Panc1 (cell line): Measurements from ENCODE around the gene MYCBP2. TPM values are rescaled to one million over a fixed set of nuclear protein-coding genes. Genes with fewer than 3 reads are reported as not detected.

Source experiments
- ATAC-seq: fragments of 200-7000 bp; cut with Tn5 transposase; 2 replicates; pipeline ENCODE4 v1.9.1; 2020; ENCODE audit warnings: mild to moderate bottlenecking, moderate library complexity
- BruUV-seq: library from RNA; stranded (reverse); fragments of 400-500 nt; replicated peaks from 2 replicates; lab custom pipeline; 2021; lab: Mats Ljungman, UMichigan
- CTCF ChIA-PET: fragments of 300-600 bp; sonication (Branson Sonifier 250); formaldehyde crosslinking; loops from one replicate; lab custom pipeline; 2022; ENCODE audit warnings: antibody characterized with exemption; lab: Charles Lee
- POLR2A ChIA-PET: fragments of 300-600 bp; sonication (Branson Sonifier 250); formaldehyde crosslinking; loops from one replicate; lab custom pipeline; 2022; ENCODE audit warnings: antibody characterized with exemption; lab: Charles Lee
- DNase-seq: peaks from one replicate; pipeline ENCODE4 v3.0.0-alpha.2; 2010; ENCODE audit warnings: low read depth, low spot score
- H3K27ac ChIP-seq: 2 replicates; pipeline ENCODE4 v1.5.1; 2011; ENCODE audit warnings: mild to moderate bottlenecking, low read length, inconsistent platforms
- H3K27me3 ChIP-seq: fragments of 200-500 bp; sonication (Bioruptor generic); 2 replicates; pipeline ENCODE4 v1.6.0; 2014; ENCODE audit warnings: low read length, inconsistent platforms; ENCODE audit not compliant: control insufficient read depth, insufficient read depth
- H3K36me3 ChIP-seq: fragments of 200-500 bp; sonication (Bioruptor generic); 2 replicates; pipeline ENCODE4 v1.5.1; 2014; ENCODE audit warnings: inconsistent platforms, mild to moderate bottlenecking, low read length, moderate library complexity; ENCODE audit not compliant: control insufficient read depth, insufficient read depth
- H3K4me1 ChIP-seq: 2 replicates; pipeline ENCODE4 v1.5.1; 2011; ENCODE audit warnings: inconsistent platforms, mild to moderate bottlenecking, low read length, moderate library complexity; ENCODE audit not compliant: control insufficient read depth, insufficient read depth
- H3K4me3 ChIP-seq, 2 experiments: 2 replicates each; pipeline ENCODE4 v1.5.1; 2011 to 2012; ENCODE audit warnings: low read depth in 2 of 2, low read length in 2 of 2, mild to moderate bottlenecking in 2 of 2, inconsistent platforms in 1 of 2, moderate library complexity in 1 of 2
- H3K9me3 ChIP-seq: fragments of 200-500 bp; sonication (Bioruptor generic); 2 replicates; pipeline ENCODE4 v1.5.1; 2014; ENCODE audit warnings: low read depth, mild to moderate bottlenecking, inconsistent platforms, low read length, moderate library complexity; ENCODE audit not compliant: control insufficient read depth, insufficient read depth
- CTCF ChIP-seq: fragments of 450-650 bp; IDR thresholded peaks from 2 replicates; pipeline ENCODE4 v1.5.1; 2017; ENCODE audit warnings: mild to moderate bottlenecking
- POLR2AphosphoS5 ChIP-seq: IDR thresholded peaks from 2 replicates; pipeline ENCODE4 v1.6.1; 2012; ENCODE audit warnings: mild to moderate bottlenecking, low read depth, low read length, moderate library complexity
- REST ChIP-seq, 2 experiments: IDR thresholded peaks; 2 replicates each; pipeline ENCODE4 v1.6.1; 2011 to 2012; ENCODE audit warnings: low read depth in 2 of 2, control low read depth in 1 of 2, low read length in 1 of 2, mild to moderate bottlenecking in 1 of 2, moderate library complexity in 1 of 2; ENCODE audit not compliant: insufficient read depth in 1 of 2
- SIN3A ChIP-seq: IDR thresholded peaks from 2 replicates; pipeline ENCODE4 v1.6.1; 2012; ENCODE audit warnings: low read depth, mild to moderate bottlenecking, low read length, moderate library complexity, borderline replicate concordance; ENCODE audit not compliant: insufficient read depth
- TCF7L2 ChIP-seq: IDR thresholded peaks from 2 replicates; pipeline ENCODE4 v1.6.1; 2011; ENCODE audit warnings: mild to moderate bottlenecking, low read depth, low read length, inconsistent platforms
- in situ Hi-C: cut with HindIII; loops from 2 replicates; pipeline ENCODE4 v1.10.0; 2016; ENCODE audit warnings: low sequenced_read_pairs, low pct_unique_long_range_greater_than_20kb
- intact Hi-C: fragments of 100-400 bp; cut with micrococcal nuclease; formaldehyde crosslinking; loops from one replicate; pipeline ENCODE4 v1.10.0; 2022; ENCODE audit not compliant: unreplicated experiment
- total RNA-seq: library from RNA; stranded (reverse); gene quantifications from one replicate; pipeline ENCODE4 v1.2.1, GENCODE V29; 2021; ENCODE audit not compliant: unreplicated experiment

The MYCBP2 gene
- total RNA-seq, 1 experiment from 2014 or later: 41.4 TPM

- Histone ChIP-seq H3K4me3 (no peak overlapping the region), H3K9me3 (no peaks in the 10 kb centered on the region), H3K36me3 (no peaks in the 10 kb centered on the region; the same call in 1 of the 2 replicates), H3K4me1 (no peaks in the 10 kb centered on the region), H3K27ac (no peak overlapping the region), H3K27me3 (no peaks in the 10 kb centered on the region)
- ChIA-PET POLR2A (no interaction called here), CTCF (no interaction called here)
- in situ Hi-C loops: no loop called here
- TF ChIP-seq SIN3A (no peak), TCF7L2 (no peak), REST (IDR thresholded peaks at IDR 0.05; ENCODE audit: insufficient read depth in 1 of 2, low read depth in 2 of 2, low read length in 1 of 2) (no peak), POLR2AphosphoS5 (no peak), CTCF (no peak)
- DNase-seq (no peak), ATAC-seq (no peak)
- BruUV-seq: no TSS peak
- intact Hi-C loops: no loop called here
Measured at GRCh38 chr13:77265336-77265735, 61.6 kb downstream of the MYCBP2 start.

GRCh38 chr13:77262198-77262597, 64.7 kb downstream of the MYCBP2 start:
- DNase-seq (no peak), ATAC-seq (no peak)
- in situ Hi-C loops: no loop called here
- TF ChIP-seq POLR2AphosphoS5: no peak
- no peak for TF ChIP-seq CTCF
- Histone ChIP-seq H3K36me3 (no peaks in the 10 kb centered on the region), H3K4me3 (no peak overlapping the region), H3K4me1 (no peaks in the 10 kb centered on the region), H3K27me3 (no peaks in the 10 kb centered on the region), H3K27ac (no peak overlapping the region), H3K9me3 (no peaks in the 10 kb centered on the region)
- CTCF ChIA-PET: no interaction called here
- intact Hi-C loops: no loop called here
- no TSS peak for BruUV-seq
- POLR2A ChIA-PET: no interaction called here

GRCh38 chr13:77250975-77251374, 75.9 kb downstream of the MYCBP2 start:
- Histone ChIP-seq H3K36me3 (no peaks in the 10 kb centered on the region; the same call in 1 of the 2 replicates), H3K9me3 (no peaks in the 10 kb centered on the region), H3K27me3 (no peaks in the 10 kb centered on the region), H3K27ac (no peak overlapping the region), H3K4me3 (no peak overlapping the region), H3K4me1 (no peaks in the 10 kb centered on the region)
- intact Hi-C loops: no loop called here
- in situ Hi-C loops: no loop called here
- no peak for ATAC-seq
- BruUV-seq: no TSS peak
- POLR2A ChIA-PET: no interaction called here
- CTCF ChIA-PET: no interaction called here
- TF ChIP-seq TCF7L2 (no peak), SIN3A (no peak), REST (IDR thresholded peaks at IDR 0.05; ENCODE audit: insufficient read depth in 1 of 2, low read depth in 2 of 2, low read length in 1 of 2) (no peak), CTCF (no peak), POLR2AphosphoS5 (no peak)
- no peak for DNase-seq
